GM12801 (cell line): ENCODE results near the gene INTS7.

ENCODE experiments used
- TF ChIP-seq, protein P1 (sequence below): IDR thresholded peaks from one replicate; pipeline ENCODE4 v1.5.1; 2011; ENCODE audit warnings: control low read depth; ENCODE audit not compliant: insufficient read length; ENCODE audit errors: extremely low read depth

INTS7 gene

DNA sequence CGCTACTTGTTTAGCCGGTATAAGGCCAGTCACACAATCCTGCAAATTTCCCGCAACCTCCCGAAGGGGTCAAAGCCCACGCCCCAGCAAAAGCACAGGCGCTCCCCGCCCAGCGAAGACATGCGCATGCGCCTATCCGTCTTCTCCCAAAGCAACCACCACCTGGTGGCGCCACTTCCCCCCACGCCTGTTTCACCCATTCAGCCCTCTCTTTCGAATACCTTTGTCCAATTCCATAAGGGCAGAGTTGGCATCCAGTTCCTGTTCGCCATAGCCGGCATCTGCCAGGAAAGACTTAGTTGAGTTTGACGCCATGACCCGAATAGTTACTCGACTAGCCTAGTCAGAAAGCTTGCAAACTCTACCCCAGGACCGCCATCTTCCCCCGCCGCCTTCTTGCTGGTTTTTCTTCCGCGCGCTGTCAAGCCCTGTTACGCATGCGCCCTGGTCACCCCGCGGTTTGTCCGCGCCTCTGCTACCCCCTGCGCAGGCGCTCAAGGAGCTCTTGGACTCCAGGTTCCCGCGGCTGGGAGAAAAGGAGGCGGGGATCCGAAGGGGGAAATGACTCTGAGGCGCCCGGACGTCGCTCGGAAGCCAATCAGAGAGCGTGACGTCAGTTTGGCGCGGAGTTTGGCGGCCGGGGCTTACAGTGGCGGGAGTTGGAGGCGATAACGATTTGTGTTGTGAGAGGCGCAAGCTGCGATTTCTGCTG is at the start of gene INTS7, which contains the start of gene DTL:
Gene INTS7 (minus strand): TSS at position 435 of the 712 bp plus-strand sequence. CDS start 120 bp downstream, at position 315.
Gene DTL (plus strand): TSS at position 626 of the 712 bp plus-strand sequence. CDS start 143 bp downstream, outside the sequence.
- TF ChIP-seq, protein P1, sequence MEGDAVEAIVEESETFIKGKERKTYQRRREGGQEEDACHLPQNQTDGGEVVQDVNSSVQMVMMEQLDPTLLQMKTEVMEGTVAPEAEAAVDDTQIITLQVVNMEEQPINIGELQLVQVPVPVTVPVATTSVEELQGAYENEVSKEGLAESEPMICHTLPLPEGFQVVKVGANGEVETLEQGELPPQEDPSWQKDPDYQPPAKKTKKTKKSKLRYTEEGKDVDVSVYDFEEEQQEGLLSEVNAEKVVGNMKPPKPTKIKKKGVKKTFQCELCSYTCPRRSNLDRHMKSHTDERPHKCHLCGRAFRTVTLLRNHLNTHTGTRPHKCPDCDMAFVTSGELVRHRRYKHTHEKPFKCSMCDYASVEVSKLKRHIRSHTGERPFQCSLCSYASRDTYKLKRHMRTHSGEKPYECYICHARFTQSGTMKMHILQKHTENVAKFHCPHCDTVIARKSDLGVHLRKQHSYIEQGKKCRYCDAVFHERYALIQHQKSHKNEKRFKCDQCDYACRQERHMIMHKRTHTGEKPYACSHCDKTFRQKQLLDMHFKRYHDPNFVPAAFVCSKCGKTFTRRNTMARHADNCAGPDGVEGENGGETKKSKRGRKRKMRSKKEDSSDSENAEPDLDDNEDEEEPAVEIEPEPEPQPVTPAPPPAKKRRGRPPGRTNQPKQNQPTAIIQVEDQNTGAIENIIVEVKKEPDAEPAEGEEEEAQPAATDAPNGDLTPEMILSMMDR: no peak

GRCh38 chr1:212082765-212083406 is 47.5 kb upstream of the INTS7 start:
- TF ChIP-seq, protein P1: no peak

DNA sequence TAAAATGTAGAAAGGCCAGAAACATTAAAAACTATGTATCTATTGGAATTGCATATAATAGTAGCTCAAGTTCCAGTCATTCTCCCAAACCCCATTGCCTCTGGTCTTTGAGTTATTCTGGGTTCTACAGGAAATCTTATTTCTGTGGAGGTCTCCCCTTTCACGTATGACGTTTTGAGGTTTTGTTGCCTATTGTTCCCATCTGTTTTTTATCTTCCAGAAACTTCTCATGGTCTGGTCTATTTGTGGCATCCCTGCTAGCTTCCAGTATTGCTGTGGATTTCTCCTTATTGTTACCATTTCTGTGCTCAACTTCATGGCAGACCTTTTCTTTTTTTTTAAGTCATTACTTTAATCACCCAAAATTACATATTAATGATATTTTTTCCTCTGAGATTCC is 43.5 kb upstream of the INTS7 start:
- TF ChIP-seq, protein P1: no peak

DNA sequence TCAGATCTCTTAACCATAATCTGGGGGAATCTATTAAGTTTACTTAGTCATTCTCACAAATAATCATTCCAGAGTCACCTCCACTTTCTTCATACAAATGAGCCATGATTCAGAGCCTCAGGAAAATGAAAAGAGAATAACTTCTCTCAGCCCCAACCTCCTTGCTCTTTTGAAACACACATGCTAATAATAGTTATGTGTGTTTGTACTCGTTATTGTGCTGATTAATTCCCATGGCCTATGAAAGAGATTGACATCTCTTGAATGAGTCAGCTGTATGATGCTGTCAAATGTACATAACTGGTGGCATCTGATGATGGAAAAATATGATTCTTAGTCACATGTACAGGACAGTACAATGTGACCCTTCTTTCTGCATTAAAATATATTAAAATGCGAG is 41.7 kb upstream of the INTS7 start:
- TF ChIP-seq, protein P1: no peak

DNA sequence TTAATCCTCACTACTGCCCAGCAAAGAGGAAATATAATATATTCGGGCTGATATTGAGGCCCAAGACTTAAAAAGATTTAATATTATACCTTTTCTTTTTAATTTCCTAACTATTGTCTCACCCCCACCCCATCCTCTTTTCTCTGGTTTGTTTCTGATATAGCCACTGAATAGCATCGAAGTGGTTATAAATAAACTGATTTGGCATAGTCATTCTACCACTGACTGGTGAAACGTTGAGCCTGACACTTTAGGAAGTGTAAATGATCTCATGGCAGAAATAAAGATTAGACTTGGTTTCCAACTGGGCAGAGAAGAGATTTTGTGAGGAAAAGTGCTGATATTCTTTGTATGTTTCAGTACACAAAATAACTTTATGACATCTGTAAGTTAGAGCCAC is 39.5 kb upstream of the INTS7 start:
- TF ChIP-seq, protein P1: no peak

DNA sequence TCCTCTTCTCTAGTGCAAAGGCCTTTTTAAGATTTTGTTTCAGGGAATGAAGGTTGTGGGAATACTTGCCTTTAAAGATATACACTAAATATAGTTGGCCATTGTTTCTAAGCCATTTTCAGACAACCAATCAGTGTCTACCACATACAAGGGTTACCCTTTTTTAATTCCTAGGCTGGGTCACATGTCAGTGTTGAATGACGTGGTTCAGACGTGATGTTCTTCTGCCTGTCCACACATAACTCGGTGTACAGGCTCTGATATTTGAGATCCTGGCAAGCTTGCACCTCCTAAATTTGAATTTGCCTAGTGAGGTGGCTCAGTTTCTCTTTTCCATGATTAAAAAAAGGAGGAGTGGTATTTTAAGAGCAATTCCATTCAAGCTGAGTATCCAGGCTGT is 39.0 kb upstream of the INTS7 start:
- TF ChIP-seq, protein P1: no peak

- TF ChIP-seq, protein P1: no peak
These were observed 38.1 kb upstream of the INTS7 start for GRCh38 chr1:212073490-212073889.
